HFFc6 (cell line): ENCODE measurements around the gene AKAP12. TPM values are rescaled to one million over a fixed set of nuclear protein-coding genes. Genes with fewer than 3 reads are reported as not detected.

ENCODE experiments used
- DNase-seq: peaks from one replicate; pipeline ENCODE4 v3.0.0-alpha.2; 2018
- H3K27ac Mint-ChIP-seq: 2 replicates; pipeline ENCODE4 v1.8.0; 2020; ENCODE audit warnings: mild to moderate bottlenecking, mixed read lengths
- H3K27me3 Mint-ChIP-seq: 2 replicates; pipeline ENCODE4 v1.8.0; 2021; ENCODE audit warnings: mild to moderate bottlenecking, moderate library complexity, mixed read lengths; ENCODE audit not compliant: insufficient read depth
- H3K36me3 Mint-ChIP-seq: 2 replicates; pipeline ENCODE4 v1.8.0; 2021; ENCODE audit warnings: low read depth, mixed read lengths
- H3K4me1 Mint-ChIP-seq: 2 replicates; pipeline ENCODE4 v1.8.0; 2020; ENCODE audit warnings: low read depth, mixed read lengths
- H3K4me3 Mint-ChIP-seq: 2 replicates; pipeline ENCODE4 v1.8.0; 2020; ENCODE audit warnings: mild to moderate bottlenecking, moderate library complexity, mixed read lengths
- H3K9me3 Mint-ChIP-seq: 2 replicates; pipeline ENCODE4 v1.8.0; 2020; ENCODE audit warnings: mild to moderate bottlenecking, mixed read lengths
- CTCF ChIP-seq: fragments of 200-600 bp; sonication (generic); IDR thresholded peaks from 2 replicates; pipeline ENCODE4 v1.5.0; 2021; ENCODE audit warnings: antibody characterized with exemption, mild to moderate bottlenecking
- total RNA-seq, 6 experiments: library from RNA; stranded (reverse); fragmentation: NEBNext Ultra II Directional; extraction: Animal tissue kit (Norgen Biotek cat#: 25700); gene quantifications; 2 replicates in 1 of 6; 3 replicates in 5 of 6; pipeline ENCODE4 v1.2.3, GENCODE V29; 2021

Gene AKAP12
- total RNA-seq, 6 experiments from 2014 or later, result 3.7 to 8.6 (median 7.0) TPM

DNA sequence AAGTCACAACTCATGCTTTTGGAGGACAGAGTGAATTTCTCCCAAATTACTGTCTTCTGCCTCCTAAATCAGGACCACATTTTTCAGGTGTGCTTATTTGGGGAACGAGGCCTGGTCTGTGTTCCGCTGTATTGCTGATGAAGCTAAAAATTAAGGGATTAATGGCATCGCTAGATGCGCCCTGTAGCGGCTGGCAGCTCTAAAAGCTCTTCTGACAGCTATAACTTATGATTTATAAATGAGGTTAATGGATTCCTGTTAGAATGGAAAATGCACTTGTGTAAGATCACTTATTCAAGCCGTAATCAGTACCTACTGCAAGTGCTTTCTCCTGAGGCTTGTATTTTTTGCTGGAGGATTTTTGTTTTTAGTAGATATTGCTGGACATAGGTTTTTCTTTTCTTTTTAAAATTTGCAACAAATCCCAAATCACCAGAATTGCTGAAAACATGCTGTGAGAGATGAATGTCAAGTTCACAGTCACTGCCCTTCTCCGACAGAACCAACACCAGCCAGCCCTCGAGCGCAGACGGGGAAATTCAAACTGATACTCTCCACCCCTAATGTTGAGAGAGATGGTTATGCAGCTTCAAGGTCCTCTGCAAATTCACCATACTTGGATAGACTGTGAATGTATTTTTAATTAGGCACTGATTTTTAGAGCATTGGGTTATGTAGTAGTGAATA, 49.1 kb downstream of the AKAP12 start:
- TF ChIP-seq CTCF, result no peak
- Mint-ChIP-seq H3K27me3 (peaks cover 20% of the 10 kb centered on the region), H3K4me1 (peaks cover 13% of the 10 kb centered on the region), H3K9me3 (no peaks in the 10 kb centered on the region), H3K4me3 (no peak overlapping the region), H3K27ac (no peak overlapping the region), H3K36me3 (no peaks in the 10 kb centered on the region)
- DNase-seq, result no peak

GRCh38 chr6:151289399-151290007, 49.7 kb downstream of the AKAP12 start:
- DNase-seq, result no peak
- Mint-ChIP-seq H3K4me3 (no peak overlapping the region), H3K9me3 (no peaks in the 10 kb centered on the region), H3K36me3 (no peaks in the 10 kb centered on the region), H3K4me1 (peaks cover 11% of the 10 kb centered on the region), H3K27me3 (peaks cover 19% of the 10 kb centered on the region), H3K27ac (no peak overlapping the region)
- TF ChIP-seq CTCF, result no peak

- Mint-ChIP-seq H3K27me3 (peaks cover 19% of the 10 kb centered on the region), H3K9me3 (no peaks in the 10 kb centered on the region), H3K4me1 (no peaks in the 10 kb centered on the region), H3K27ac (no peak overlapping the region), H3K36me3 (no peaks in the 10 kb centered on the region), H3K4me3 (no peak overlapping the region)
- DNase-seq, result no peak
- TF ChIP-seq CTCF, result no peak
These were observed 51.3 kb downstream of the AKAP12 start for GRCh38 chr6:151290877-151291721.

GRCh38 chr6:151291722-151292059, 51.9 kb downstream of the AKAP12 start:
- H3K4me1 Mint-ChIP-seq, result no peaks in the 10 kb centered on the region
- no peak for TF ChIP-seq CTCF
- H3K9me3 Mint-ChIP-seq, result no peaks in the 10 kb centered on the region
- peaks cover 19% of the 10 kb centered on the region for H3K27me3 Mint-ChIP-seq
- H3K27ac Mint-ChIP-seq, result no peak overlapping the region
- no peak for DNase-seq
- H3K36me3 Mint-ChIP-seq, result no peaks in the 10 kb centered on the region
- H3K4me3 Mint-ChIP-seq, result no peak overlapping the region

GRCh38 chr6:151292974-151293687, 53.4 kb downstream of the AKAP12 start:
- no peak for TF ChIP-seq CTCF
- Mint-ChIP-seq H3K4me1 (no peaks in the 10 kb centered on the region), H3K36me3 (no peaks in the 10 kb centered on the region), H3K27me3 (peaks cover 15% of the 10 kb centered on the region), H3K9me3 (no peaks in the 10 kb centered on the region), H3K4me3 (no peak overlapping the region), H3K27ac (no peak overlapping the region)
- DNase-seq, result no peak
